GM12801 (cell line): Measurements from ENCODE around the gene MAP6D1.

Experiments
- CTCF ChIP-seq: IDR thresholded peaks from one replicate; pipeline ENCODE4 v1.5.1; 2011; ENCODE audit warnings: control low read depth; ENCODE audit not compliant: insufficient read length; ENCODE audit errors: extremely low read depth

Gene MAP6D1

GRCh38 chr3:183766107-183766506 is 59.3 kb downstream of the MAP6D1 start:
- TF ChIP-seq CTCF, result no peak
